Heart right ventricle (tissue), 16 donors: ENCODE measurements around the gene ABHD2. TPM values are rescaled to one million over a fixed set of nuclear protein-coding genes. Genes with fewer than 3 reads are reported as not detected.
A peak's percentile ranks its signal among the peaks of the same experiment; 100 is the strongest.

Experiments used
- ATAC-seq, 8 donors: fragments of 200-7000 bp; cut with Tn5 transposase; one replicate each; pipeline ENCODE4 v1.9.1; 2020; ENCODE audit warnings: mild to moderate bottlenecking in 8 of 8, moderate library complexity in 8 of 8, moderate number of reproducible peaks in 1 of 8
- DNase-seq, 2 donors: peaks; one replicate each; pipeline ENCODE4 v3.0.0-alpha.2; 2020
- H3K27ac ChIP-seq, 10 donors: fragments of 200-600 bp; sonication (generic) in 2 of 10; one replicate each; pipeline versions ENCODE4 v1.5.0 to v1.8.0; 2020 to 2022; ENCODE audit warnings: mild to moderate bottlenecking in 3 of 10
- H3K27me3 ChIP-seq, 7 donors: fragments of 200-600 bp; one replicate each; pipeline ENCODE4 v1.8.0; 2021 to 2022; ENCODE audit warnings: mild to moderate bottlenecking in 2 of 7
- H3K36me3 ChIP-seq, 9 donors: fragments of 200-600 bp; sonication (generic) in 1 of 9; one replicate each; pipeline versions ENCODE4 v1.5.0 to v1.8.0; 2020 to 2022; ENCODE audit warnings: mild to moderate bottlenecking in 2 of 9
- H3K4me1 ChIP-seq, 9 donors: fragments of 200-600 bp; sonication (generic) in 1 of 9; one replicate each; pipeline versions ENCODE4 v1.5.0 to v1.8.0; 2020 to 2022; ENCODE audit warnings: mild to moderate bottlenecking in 4 of 9
- H3K4me3 ChIP-seq, 10 donors: fragments of 200-600 bp; sonication (generic) in 2 of 10; one replicate each; pipeline versions ENCODE4 v1.5.0 to v1.8.0; 2020 to 2022; ENCODE audit warnings: mild to moderate bottlenecking in 7 of 10, moderate library complexity in 2 of 10
- H3K9me3 ChIP-seq, 11 donors: fragments of 200-600 bp in 10 of 11; sonication (generic) in 2 of 11; one replicate each; pipeline versions ENCODE4 v1.5.0 to v1.8.0; 2013 to 2022; ENCODE audit warnings: mild to moderate bottlenecking in 2 of 11, control low read depth in 1 of 11, moderate library complexity in 1 of 11
- CTCF ChIP-seq, 9 donors: fragments of 200-600 bp; sonication (generic) in 2 of 9; IDR thresholded peaks; one replicate each; pipeline versions ENCODE4 v1.5.0 to v1.8.0; 2021 to 2022; ENCODE audit warnings: antibody characterized with exemption in 9 of 9, mild to moderate bottlenecking in 5 of 9, moderate library complexity in 1 of 9
- WGBS, 2 donors: extraction: QIAGEN DNeasy Blood & Tissue Kit; methylation state at CpG; one replicate each; pipeline ENCODE4 v1.1.7; 2013; ENCODE audit warnings: inconsistent platforms in 1 of 2; 5-methylcytosine and 5-hydroxymethylcytosine counted together
- intact Hi-C, 10 donors: fragments of 100-400 bp; cut with DNase I; formaldehyde crosslinking; loops; one replicate each; pipeline versions ENCODE4 v1.11.1 to v1.14.2; 2022
- polyA plus RNA-seq, 2 donors: library from polyadenylated mRNA; stranded (reverse); fragments of 200-250 nt; gene quantifications; one replicate each; pipeline ENCODE4 v1.2.3, GENCODE V29; 2013
- total RNA-seq, 10 donors: library from RNA; stranded (reverse); fragmentation: NEBNext Ultra II Directional in 3 of 10; extraction: Animal tissue kit (Norgen Biotek cat#: 25700) in 3 of 10; gene quantifications; one replicate each; pipeline versions ENCODE4 v1.2.1 to v1.2.4, GENCODE V29; 2021 to 2023
- donor health status: Arrhythmogenic right ventricular cardiomyopathy.
- donor health status: ischemic (EF 13 %, LVEDD 7.1; RV severe dilation, severe dysfunction).
- donor health status: healthy with polysubstance abuse.
- donor health status: DM: no; HTN: yes; CAD: no.
- donor health status: DM: no; HTN: no; CAD: no.
- donor health status: ischemic (EF 25% LVEDD 6.9; RV normal size, moderate dysfunction).
- donor health status: ischemic (EF 25% LVEDD 5.7; RV mildly dilated, moderate dysfunction).
- donor health status: healthy.
- donor health status: DM: yes; HTN: yes; CAD: no.
- donor health status: Ischemic cardiomyopathy.
- donor health status: ischemic (EF 35%, LVEDD 5.7; RV mildly dilated, moderate dysfunction).
- donor health status: nonischemic (EF 11% LVEDD 7.7; RV severe dilation, severe dysfunction).
- donor health status: DM: yes; HTN: yes; CAD: no.
- donor health status: PGD.
- donor health status: ischemic (EF 29% LVEDD 5.4; RV normal size, mild dysfunction).
- donor health status: nonischemic (EF 23%, LVEDD 6.1; RV moderate dilation, normal function).

ABHD2 gene
- total and polyA plus RNA-seq, 12 donors: 9.1 to 201 (median 119) TPM

GRCh38 chr15:89197503-89197971, 109.3 kb downstream of the ABHD2 start:
- Histone ChIP-seq H3K9me3 (no peaks in the 10 kb centered on the region), H3K4me1 (peaks cover 0 to 53% (median 32%) of the 10 kb centered on the region in 9 donors), H3K27me3 (no peaks in the 10 kb centered on the region), H3K36me3 (peaks cover 0 to 88% (median 48%) of the 10 kb centered on the region in 9 donors), H3K4me3 (no peak overlapping the region), H3K27ac (peak overlapping the region in 8 of 10 donors; percentile 0 to 72 (median 48))
- WGBS, 2 donors: 43 to 51% methylated on average over 4 of the region's 4 CpGs
- intact Hi-C loops: no loop called here
- no peak for TF ChIP-seq CTCF (IDR thresholded peaks at IDR 0.05)
- peak in 7 of 8 donors; percentile 5 to 60 (median 54) for ATAC-seq
- DNase-seq: peak in 1 of 2 donors; percentile 41

DNA sequence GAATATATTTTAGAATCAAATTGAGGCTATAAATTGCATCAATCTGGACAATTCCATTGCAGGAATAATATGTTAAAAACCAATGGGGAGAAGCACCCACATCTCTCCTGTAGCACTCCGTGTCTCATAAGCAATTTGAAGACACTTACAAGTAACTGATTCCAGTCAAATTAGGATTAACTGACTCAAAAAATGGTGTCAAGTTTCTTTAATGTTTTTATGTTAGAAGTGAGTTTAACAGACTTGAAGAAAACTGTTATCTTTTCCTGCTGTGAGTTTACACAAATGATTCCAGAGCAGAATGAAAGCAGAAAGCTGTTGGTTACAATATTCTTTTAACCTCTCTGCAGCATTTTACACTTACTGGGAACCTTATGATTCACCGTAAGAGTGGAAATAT, 109.9 kb downstream of the ABHD2 start:
- H3K27ac ChIP-seq: peak overlapping the region in 7 of 10 donors; percentile 3 to 72 (median 52)
- no peak for ATAC-seq
- intact Hi-C loops: no loop called here
- no peaks in the 10 kb centered on the region for H3K27me3 ChIP-seq
- H3K4me1 ChIP-seq: peaks cover 0 to 53% (median 32%) of the 10 kb centered on the region in 9 donors
- no peak for DNase-seq
- TF ChIP-seq CTCF (IDR thresholded peaks at IDR 0.05): no peak
- no peak overlapping the region for H3K4me3 ChIP-seq
- H3K9me3 ChIP-seq: no peaks in the 10 kb centered on the region
- WGBS, 2 donors: 78 to 80% methylated on average over 2 of the region's 2 CpGs
- H3K36me3 ChIP-seq: peaks cover 0 to 83% (median 42%) of the 10 kb centered on the region in 9 donors

GRCh38 chr15:89198934-89199333, 110.7 kb downstream of the ABHD2 start:
- no peaks in the 10 kb centered on the region for H3K27me3 ChIP-seq
- TF ChIP-seq CTCF (IDR thresholded peaks at IDR 0.05): no peak
- no peaks in the 10 kb centered on the region for H3K9me3 ChIP-seq
- no peak for DNase-seq
- peaks cover 0 to 53% (median 32%) of the 10 kb centered on the region in 9 donors for H3K4me1 ChIP-seq
- 66 to 71% methylated on average over 3 of the region's 3 CpGs for WGBS, 2 donors
- intact Hi-C loops: no loop called here
- H3K36me3 ChIP-seq: peaks cover 0 to 75% (median 35%) of the 10 kb centered on the region in 9 donors
- peak overlapping the region in 9 of 10 donors; percentile 9 to 72 (median 46) for H3K27ac ChIP-seq
- peak in 5 of 8 donors; percentile 6 to 61 (median 49) for ATAC-seq
- no peak overlapping the region for H3K4me3 ChIP-seq

DNA sequence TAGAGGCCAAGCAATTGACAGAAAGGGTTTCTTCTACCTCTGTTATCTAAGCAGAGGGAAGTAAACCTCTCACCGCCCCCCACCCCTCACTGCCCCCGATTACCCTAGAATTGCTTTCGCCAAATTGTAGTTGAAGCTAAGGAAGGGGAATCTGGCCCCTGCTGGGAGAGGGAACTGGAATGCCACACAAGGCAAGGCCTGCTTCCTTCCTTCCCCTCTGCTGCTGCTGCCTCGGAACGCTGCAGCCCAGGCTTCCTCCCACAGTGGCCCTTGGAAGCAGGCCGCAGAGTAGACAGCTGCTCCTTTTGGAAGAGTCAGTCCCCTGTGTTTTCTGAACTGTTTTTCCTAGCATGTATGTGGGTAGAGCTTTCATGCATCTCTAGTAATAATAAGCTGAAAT, 111.5 kb downstream of the ABHD2 start:
- peaks cover 0 to 67% (median 28%) of the 10 kb centered on the region in 9 donors for H3K36me3 ChIP-seq
- H3K9me3 ChIP-seq: no peaks in the 10 kb centered on the region
- peaks cover 0 to 53% (median 32%) of the 10 kb centered on the region in 9 donors for H3K4me1 ChIP-seq
- WGBS, 2 donors: 40 to 51% methylated on average over 6 of the region's 6 CpGs
- H3K27ac ChIP-seq: peak overlapping the region in 9 of 10 donors; percentile 9 to 72 (median 46)
- peak in 1 of 2 donors; percentile 32 for DNase-seq
- H3K4me3 ChIP-seq: no peak overlapping the region
- intact Hi-C loops: loop anchor here in 2 of 10 donors (10.0 kb wide), 2 partner anchors 95 to 235 kb away; no protein-coding TSS in a partner anchor
- H3K27me3 ChIP-seq: no peaks in the 10 kb centered on the region
- no peak for TF ChIP-seq CTCF (IDR thresholded peaks at IDR 0.05)
- peak in 6 of 8 donors; percentile 49 to 66 (median 58) for ATAC-seq
